ENCODE data around the gene LAMTOR2.

DNA sequence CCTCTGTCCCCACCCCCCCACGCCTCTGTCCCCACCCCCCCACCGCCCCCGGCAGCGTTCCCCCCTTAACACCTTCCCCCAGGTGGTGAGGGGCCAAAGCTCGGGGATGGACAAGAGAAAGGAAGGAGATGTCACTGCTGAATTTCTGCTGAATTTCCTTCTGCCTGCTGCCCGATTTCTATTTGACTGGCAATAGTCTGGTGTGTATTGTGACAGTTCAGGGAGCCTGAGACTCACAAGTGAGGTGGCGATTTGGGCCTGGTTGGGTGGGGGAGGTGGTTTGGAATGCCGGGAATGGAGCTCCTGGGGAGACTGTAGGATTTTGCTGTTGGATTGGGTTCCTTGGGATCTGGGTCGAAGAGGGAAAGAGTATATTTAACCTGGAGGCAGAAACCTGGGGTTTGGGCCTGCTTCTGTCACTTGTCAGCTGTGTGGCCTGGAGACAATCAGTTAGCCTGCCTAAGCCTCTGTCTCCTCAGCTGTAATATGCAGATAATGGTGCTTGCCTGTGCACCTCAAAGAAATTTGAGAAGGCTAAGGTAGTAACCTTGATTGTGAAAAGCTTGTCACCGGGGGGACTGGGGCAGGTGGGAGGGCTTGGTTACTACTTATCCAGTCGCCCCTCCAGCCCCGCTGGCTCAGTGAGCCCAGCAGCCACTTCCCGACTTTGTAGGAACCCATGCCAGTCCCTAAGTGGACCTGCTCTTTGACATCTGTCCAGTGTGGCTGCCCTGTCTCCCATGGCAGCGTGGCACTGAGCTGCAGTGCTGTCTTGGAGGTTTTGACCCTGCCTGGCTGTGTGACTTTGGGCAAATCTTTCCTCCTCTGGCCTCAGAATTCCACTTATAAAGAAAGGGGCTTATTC lies 52.3 kb downstream of the LAMTOR2 start:
- TF ChIP-seq TCF7L2 (IDR thresholded peaks at IDR 0.05; ENCODE audit: low read depth, low read length) (no peak), POLR2AphosphoS5 (IDR thresholded peaks at IDR 0.05; ENCODE audit: low read depth, low read length) (no peak), CTCF (IDR thresholded peaks at IDR 0.05) (no peak)
